Stimulated activated naive CD8-positive, alpha-beta T cell treated with anti-CD3 and anti-CD28 coated beads, Interleukin-15, Interleukin-2, amounts not matched to agents 100 ng/mL and 50 ng/mL, for 24 hours (primary cell): ENCODE results near the gene GOLGA8R.
"Not testable (repeated sequence)": the region's sequence is repeated elsewhere in the genome, so short reads cannot be mapped to it uniquely, and the experiment has no call there.

ENCODE experiments used
- H3K27ac Mint-ChIP-seq: one replicate; pipeline ENCODE4 v1.8.0; 2021; ENCODE audit warnings: mild to moderate bottlenecking, mixed read lengths
- H3K27me3 Mint-ChIP-seq: one replicate; pipeline ENCODE4 v1.8.0; 2021; ENCODE audit warnings: mixed read lengths
- H3K36me3 Mint-ChIP-seq: one replicate; pipeline ENCODE4 v1.8.0; 2021; ENCODE audit warnings: low read depth, mixed read lengths
- H3K4me1 Mint-ChIP-seq: one replicate; pipeline ENCODE4 v1.8.0; 2021; ENCODE audit warnings: low read depth, mixed read lengths
- H3K4me3 Mint-ChIP-seq: one replicate; pipeline ENCODE4 v1.8.0; 2021; ENCODE audit warnings: mild to moderate bottlenecking, mixed read lengths
- H3K9me3 Mint-ChIP-seq: one replicate; pipeline ENCODE4 v1.8.0; 2021; ENCODE audit warnings: mixed read lengths

The GOLGA8R gene

GRCh38 chr15:30374862-30375261, 39.2 kb downstream of the GOLGA8R start:
- H3K27ac Mint-ChIP-seq, H3K4me3 Mint-ChIP-seq, H3K4me1 Mint-ChIP-seq, H3K27me3 Mint-ChIP-seq, H3K36me3 Mint-ChIP-seq, H3K9me3 Mint-ChIP-seq: not testable (repeated sequence)

DNA sequence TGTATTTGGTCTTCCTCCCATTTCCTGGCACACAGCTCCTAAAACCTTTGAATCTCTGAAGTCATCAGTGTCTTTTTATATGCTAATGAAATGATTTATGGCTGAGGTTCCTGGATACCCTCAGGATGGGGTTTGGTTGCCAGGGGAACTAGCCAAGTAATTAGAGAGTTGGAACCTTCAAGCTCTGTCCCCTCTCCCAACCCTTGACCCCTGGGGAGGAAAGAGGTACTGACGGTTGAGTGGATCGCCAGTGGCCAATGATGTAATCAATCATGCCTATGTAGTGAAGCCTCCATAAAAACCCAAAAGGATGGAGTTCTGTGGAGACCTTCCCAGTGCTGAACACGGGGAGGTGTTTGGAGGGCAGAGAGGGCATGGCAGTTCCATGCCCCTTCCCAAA, 45.8 kb downstream of the GOLGA8R start:
- H3K4me1 Mint-ChIP-seq, H3K4me3 Mint-ChIP-seq, H3K36me3 Mint-ChIP-seq, H3K9me3 Mint-ChIP-seq, H3K27me3 Mint-ChIP-seq, H3K27ac Mint-ChIP-seq: not testable (repeated sequence)

- H3K27me3 Mint-ChIP-seq, H3K9me3 Mint-ChIP-seq: not testable (repeated sequence)
Measured at GRCh38 chr15:30367246-30367645, 46.8 kb downstream of the GOLGA8R start.

GRCh38 chr15:30361404-30361803, 52.7 kb downstream of the GOLGA8R start:
- not testable (repeated sequence) for H3K36me3 Mint-ChIP-seq, H3K27me3 Mint-ChIP-seq, H3K27ac Mint-ChIP-seq, H3K4me1 Mint-ChIP-seq, H3K4me3 Mint-ChIP-seq, H3K9me3 Mint-ChIP-seq

More at GRCh38 chr15:30367246-30367645, 46.8 kb downstream of the GOLGA8R start:
- not testable (repeated sequence) for H3K27ac Mint-ChIP-seq, H3K4me1 Mint-ChIP-seq, H3K36me3 Mint-ChIP-seq, H3K4me3 Mint-ChIP-seq

DNA sequence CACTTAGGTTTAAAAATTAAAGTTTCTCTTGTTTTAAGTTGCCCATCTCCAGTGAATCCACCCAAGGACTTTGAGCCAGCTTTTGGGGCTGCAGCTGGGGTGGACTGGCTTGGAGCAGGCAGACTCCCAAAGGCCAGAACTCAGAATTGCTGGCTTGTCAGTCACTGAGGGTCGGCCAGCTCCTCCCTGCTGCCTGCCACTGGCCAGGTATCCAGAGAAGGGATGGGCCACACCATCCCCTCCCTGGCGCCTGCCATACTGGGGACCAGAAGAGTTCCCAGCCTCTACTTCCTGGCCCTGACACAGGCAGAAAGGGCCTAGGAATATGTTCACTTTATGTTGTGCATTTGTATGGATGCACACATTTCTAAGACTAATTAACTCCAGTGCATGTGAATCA, 53.1 kb downstream of the GOLGA8R start:
- H3K36me3 Mint-ChIP-seq, H3K27me3 Mint-ChIP-seq, H3K27ac Mint-ChIP-seq, H3K4me1 Mint-ChIP-seq, H3K9me3 Mint-ChIP-seq, H3K4me3 Mint-ChIP-seq: not testable (repeated sequence)

- H3K36me3 Mint-ChIP-seq, H3K9me3 Mint-ChIP-seq, H3K27me3 Mint-ChIP-seq, H3K4me1 Mint-ChIP-seq, H3K4me3 Mint-ChIP-seq, H3K27ac Mint-ChIP-seq: not testable (repeated sequence)
Measured at GRCh38 chr15:30355043-30355442, 59.0 kb downstream of the GOLGA8R start.
